ENCODE results near the gene RASA3. TPM values are rescaled to one million over a fixed set of nuclear protein-coding genes. Genes with fewer than 3 reads are reported as not detected.
A peak's percentile ranks its signal among the peaks of the same experiment; 100 is the strongest.

Gene RASA3
- total RNA-seq, 1 experiment from 2014 or later, result 58.6 TPM

DNA sequence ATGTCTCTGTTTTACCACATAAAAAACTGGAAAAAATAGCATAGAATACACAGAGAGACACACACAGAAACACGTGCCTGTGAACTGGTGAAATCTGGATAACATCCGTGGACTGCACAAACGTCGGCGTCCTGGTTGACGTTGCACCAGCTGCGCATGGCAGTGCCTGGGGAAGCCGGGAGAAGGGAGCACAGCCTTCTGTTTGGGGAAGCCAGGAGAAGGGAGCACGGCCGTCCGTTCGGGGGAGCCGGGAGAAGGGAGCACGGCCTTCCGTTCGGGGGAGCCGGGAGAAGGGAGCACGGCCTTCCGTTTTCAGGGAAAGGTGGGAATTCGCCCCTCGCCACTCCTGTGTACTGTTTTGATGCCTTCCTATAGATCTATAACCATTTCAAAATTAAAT is 94.7 kb downstream of the RASA3 start:
- DNase-seq (ENCODE audit: low read depth), result no peak

DNA sequence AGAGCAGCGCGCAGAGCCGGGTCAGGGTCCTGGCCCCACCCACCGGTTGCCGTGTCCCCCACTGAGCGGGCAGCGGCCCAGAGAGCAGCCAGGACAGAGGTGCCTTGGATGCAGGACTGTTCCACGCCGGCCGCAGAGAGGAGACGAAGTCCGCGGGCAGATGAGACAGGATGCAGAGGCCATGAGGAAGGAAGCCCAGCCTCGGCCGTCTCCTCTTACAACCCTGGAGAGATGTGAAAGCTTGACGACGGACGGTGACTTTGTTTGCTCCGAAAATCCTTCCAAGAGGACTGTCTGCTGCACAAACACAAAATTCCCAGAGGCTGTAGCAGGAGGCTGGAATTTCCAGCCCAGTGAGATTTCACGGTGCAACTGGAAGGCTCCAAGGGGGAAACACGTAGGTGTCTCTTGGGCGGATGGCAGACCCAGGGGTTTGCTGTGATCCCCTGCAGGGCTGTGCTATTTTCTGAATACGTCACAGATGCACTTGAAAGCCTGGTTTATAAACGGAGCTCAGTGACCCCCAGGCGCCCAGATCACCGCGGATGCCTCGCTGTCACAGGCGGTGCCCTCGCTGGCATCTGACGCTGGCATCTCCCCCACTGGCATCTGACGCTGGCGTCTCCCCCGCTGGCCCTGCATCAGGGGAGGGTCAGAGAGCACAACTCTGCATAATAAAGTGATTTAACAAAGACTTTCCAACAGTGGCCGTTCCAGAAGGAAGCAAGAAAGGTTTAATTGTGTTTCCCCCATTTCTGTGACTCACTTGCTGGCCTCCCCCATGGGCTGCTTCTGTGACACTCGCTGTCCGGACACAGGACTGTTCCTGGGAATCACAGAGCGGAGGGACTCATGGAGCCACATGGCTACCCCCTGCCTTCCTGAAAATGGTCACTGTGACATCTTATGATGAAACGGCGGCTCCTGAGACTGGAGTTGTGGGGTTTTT is 96.6 kb downstream of the RASA3 start:
- no peak for DNase-seq (ENCODE audit: low read depth)

DNA sequence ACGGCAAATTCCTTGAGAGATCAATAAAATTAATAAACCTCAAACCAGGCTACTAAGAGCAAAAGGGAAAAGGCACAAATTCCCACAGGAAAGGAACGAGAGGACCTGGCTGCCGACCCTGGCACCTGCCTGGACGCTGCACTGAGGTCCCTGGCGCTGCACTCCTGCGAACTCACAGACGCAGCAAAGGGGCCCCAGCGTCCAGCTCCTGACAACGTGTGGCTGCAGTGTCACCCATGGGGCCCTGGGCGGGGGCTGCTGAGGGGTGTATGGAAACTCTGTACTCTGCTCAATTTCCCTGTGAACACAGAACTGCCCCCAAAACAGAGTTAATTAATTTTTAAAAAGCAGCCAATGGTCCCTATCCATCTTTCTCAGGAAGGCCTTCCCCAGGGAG is 97.2 kb downstream of the RASA3 start:
- DNase-seq (ENCODE audit: low read depth), result no peak

DNA sequence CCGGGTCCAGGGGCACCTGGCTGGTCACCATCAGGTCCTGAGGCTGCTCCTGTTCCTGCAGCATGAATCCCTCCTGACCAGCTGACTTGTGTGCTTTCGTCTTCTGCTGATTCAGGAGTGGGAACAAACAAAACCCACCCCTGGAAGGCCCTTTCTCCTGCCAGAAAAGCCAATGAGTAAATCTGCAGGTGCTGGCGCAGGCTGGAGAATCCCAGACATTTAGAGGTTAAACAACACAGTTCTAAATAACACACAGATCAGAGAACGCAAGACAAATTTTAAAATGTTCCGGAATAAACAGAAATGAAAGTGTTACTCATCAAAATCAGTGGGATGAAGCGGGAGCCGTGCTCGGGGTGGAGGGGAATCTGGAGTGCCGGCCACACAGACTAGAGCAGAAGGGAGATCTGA is 97.9 kb downstream of the RASA3 start:
- no peak for DNase-seq (ENCODE audit: low read depth)

DNA sequence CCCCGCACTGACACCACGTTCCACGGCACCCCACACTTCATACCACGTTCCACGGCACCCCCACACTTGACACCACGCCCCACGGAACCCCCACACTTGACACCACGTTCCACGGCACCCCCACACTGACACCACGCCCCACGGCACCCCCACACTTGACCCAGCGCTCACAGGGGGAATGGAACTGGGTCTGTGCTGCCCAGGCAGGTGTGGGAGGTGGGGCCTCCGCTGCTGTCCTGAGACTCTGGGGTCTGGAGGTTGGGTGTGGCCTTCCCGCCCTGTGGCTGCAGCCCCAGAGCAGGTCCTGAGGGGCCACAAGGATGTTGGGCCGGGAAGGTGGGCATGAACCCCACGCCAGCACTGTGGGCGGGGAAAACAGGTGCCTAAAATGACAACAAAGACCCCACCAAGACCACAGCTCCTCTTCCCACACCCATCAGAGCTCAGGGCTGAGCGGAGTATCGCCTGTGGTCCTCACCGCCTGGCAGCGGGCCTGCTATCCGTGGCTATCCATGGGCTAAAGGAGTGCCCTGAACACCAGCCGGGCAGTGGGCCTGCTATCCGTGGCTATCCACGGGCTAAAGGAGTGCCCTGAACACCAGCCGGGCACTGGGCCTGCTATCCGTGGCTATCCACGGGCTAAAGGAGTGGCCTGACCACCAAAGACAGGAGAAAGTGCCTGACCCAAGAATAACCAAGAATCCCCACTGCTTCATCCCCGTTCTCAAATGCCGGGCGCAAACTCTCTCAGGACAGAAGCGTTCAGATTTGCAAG is 98.7 kb downstream of the RASA3 start:
- no peak for DNase-seq (ENCODE audit: low read depth)

DNA sequence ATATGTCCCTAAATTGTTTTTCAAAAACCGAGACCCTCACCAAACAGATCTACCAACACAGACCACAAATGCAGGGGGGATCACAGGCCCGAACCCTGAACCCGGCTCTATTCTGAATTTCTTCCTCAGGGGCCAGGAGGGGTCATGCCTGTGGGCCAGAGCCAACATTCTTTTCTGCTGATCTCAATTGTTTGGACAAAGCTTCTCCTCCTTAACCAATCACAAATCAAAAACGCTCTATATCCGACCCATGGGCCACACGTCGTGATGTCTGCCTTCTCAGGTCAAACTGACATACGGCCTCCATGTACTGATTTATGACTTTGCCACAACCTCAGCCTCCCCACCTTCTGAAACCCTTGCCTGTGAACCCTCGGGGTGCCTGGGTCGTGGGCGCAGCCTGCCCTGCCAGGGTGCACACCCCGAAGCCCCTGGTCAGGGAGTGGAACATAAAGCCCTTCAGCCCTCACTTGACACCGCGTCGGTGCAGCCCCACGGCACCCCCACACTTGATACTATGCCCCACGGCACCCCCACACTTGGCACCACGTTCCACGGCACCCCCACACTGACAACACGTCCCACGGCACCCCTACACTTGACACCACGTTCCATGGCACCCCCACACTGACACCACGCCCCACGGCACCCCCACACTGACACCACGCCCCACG is 100.2 kb downstream of the RASA3 start:
- peak; percentile 76 for DNase-seq (ENCODE audit: low read depth)

DNA sequence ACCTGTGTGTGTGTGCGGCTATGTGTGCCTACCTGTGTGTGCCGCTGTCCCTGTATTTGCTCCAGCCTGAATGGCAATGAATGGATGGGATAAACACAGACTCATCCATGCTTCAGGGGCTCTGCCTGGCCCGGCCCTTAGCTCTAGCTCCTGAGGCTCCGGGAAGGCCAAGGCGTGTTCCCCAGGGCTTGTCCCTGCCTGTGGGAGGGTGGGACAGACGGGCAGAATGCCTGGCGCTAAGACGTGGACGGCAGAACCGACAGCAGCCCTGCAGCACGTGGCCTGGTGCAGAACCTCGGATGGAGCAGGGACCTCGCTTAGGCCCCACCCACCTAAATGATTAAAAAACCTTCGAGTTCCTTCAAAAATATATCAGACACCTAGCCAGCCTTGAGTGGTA is 100.8 kb downstream of the RASA3 start:
- no peak for DNase-seq (ENCODE audit: low read depth)

DNA sequence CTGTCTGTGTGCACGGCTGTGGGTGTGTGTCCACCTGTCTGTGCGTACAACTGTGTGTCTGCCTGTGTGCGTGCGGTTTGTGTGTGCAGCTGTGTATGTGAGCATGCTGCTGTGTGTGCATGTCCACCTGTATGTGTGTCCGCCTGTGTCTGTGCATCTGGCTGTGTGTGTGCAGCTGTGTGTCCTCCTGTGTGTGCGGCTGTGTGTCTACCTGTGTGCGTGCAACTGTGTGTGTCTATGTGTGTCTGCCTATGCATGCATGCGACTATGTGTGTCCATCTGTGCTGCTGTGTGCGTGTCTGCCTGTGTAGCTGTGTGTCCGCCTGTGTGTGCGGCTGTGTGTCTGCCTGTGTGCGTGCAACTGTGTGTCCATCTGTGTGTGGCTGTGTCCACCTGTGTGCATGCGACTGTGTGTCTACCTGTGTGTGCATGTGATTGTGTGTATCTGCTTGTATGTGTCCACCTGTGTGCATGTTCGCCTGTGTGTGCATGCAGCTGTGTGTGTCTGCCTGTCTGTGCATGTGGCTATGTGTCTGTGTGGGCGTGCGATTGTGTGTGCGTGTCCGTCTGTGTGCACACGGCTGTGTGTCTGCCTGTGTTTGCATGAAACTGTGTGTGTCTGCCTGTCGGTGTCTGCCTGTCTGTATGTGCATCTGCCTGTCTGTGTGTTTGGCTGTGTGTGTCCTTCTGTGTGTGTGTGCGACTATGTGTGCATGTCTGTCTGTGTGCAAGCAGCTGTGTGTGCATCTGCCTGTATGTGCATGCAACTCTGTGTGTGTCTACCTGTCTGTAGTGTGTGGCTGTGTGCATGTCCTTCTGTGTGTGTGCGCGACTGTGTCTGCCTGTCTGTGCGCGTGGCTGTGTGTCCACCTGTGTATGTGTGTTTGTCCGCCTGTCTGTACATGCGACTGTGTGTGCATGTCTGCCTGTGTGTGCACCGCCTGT is 101.5 kb downstream of the RASA3 start:
- DNase-seq (ENCODE audit: low read depth), result no peak

DNA sequence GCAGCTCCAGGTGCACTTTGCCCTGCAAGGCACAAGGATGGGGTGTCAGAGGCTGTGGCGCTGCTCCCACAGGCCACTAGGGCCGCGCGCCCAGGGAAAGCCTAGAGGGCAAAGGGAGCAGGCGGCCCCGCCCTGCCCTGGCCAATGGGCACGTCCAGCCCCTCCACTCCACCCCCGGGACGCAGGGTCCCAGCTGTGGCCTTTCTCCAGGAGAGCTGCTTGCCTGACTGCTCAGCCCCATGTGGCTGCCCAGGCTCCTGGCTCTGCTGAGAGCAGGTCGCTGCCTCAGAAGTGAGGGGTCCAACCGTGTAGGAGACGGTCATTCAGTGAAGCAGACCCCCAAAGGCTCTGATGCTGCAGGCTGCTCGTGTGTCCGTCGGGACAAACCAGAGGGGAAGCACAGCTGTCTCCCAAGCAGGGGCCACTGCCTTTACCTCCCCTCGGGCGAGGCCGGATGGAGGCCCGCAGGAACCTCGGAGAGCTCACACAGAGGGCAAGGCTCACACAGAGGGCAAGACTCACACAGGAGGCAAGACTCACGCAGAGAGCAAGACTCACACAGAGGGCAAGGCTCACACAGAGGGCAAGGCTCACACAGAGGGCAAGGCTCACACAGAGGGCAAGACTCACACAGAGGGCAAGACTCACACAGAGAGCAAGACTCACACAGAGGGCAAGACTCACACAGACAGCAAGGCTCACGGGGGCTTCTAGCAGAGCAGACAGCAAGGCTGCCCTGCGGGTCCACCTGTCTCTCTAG is 102.4 kb downstream of the RASA3 start:
- no peak for DNase-seq (ENCODE audit: low read depth)

DNA sequence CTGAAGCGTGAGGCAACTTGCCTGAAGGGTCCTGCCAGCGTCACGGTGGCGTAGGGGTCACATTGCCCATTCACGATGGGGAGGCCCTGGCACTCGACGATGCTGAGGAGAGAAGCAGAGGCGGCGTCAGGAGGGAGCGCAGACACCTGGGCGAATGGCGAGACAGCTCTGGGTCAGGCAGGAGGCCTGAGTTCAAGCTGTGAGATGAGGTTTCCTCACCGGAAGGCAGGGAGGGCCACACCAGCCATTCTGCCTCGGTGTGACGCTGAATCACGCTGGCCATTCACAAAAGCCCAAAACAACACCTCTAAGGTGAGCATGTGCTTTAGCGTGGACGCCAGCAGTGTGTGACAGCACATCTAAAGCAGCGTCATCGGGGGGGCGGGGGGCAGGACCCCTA is 104.6 kb downstream of the RASA3 start:
- no peak for DNase-seq (ENCODE audit: low read depth)

DNA sequence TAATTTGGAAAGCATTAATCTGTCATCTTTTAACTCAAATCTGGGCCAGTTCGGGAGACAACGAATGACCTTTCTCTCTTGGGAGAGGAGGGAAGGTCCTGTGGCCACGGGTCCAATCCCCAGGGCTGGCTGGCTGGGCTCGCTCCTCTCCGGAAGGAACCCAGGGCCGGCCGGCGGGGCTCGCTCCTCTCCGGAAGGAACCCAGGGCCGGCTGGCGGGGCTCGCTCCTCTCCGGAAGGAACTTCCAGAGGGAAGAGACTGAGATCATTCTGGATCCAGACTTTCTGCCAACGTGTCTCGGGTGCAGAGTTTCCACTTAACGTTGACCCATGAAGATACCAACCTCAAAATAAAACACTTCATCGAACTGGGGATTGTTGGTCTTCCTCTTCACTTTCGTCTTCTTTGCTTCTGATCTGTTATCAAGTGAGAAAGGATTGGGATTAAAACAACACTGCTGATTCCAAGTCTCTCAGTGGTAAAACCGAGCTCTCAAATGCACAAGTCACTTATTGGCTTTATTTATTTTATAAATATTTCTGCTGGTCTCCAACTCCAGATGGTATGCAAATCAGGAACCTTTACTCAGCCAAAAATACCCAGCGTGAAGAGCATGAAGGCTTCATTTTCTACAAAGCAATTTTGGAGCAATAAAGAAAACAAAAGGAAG is 105.2 kb downstream of the RASA3 start:
- DNase-seq (ENCODE audit: low read depth), result no peak

DNA sequence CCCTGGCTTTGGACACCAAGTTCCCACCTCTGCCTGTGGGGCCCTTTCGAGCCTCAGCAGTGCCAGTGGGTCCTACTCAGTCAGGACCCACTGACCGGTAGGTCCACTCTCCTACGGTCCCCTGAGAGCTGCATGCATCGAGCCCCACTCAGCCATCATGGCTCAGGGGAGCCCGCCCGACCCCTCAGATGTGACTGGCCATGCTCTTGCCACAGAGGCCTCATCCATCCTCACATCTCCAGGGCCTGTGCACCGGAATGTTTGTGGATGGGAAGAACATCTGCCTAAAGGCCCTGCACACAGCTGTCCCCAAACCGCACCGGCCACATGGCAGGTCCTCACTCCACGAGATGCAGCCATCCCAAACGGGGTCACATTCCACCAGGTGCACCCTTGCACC is 105.9 kb downstream of the RASA3 start:
- no peak for DNase-seq (ENCODE audit: low read depth)

DNA sequence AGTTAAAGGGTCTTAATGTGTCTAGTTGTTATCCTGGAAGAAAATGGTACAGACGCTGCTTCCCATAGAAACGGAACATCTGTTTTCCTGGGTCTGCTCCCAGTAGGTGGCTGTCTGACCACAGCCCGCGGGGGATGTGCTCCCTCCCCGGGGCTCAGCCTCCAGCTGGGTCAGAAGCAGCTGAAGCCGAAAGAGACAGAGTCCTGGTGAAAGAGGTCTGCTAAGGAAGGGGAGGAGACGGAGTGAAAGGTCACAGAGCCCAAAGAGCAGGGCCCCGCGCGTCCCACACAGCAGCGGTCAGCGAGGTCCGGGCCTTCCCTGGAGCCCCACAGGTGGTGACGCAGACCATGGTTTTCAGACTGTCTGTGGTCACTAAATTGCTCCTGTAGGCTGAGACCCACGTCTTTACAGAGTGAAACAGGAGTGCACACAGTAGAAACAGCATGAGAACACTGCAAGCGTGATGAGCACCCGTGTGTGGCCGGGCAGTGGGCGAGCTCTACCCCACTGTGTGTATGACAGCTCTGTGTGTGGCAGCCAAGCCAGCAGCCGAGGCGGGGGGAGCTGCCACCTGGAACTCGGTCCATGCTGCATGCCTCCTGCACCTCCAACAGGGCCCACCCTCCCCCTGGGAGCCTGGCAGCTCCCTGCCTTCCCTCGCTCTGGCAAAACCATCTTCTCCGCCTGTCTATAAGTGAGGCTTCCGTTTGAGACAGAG is 106.5 kb downstream of the RASA3 start:
- peak; percentile 86 for DNase-seq (ENCODE audit: low read depth)

DNA sequence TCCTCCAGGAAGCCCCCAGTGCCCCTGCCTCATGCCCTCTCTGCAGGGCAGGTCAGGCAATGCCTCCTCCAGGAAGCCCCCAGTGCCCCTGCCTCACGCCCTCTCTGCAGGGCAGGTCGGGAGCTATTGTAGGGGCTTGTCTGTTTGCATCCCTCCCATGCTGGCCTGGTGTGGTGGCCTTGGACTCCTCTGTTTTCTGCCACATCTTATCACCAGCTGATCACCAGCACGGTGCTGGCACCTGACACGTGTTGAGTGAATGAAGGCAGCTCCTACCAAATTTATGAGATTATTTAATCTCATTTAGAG is 107.1 kb downstream of the RASA3 start:
- no peak for DNase-seq (ENCODE audit: low read depth)

DNA sequence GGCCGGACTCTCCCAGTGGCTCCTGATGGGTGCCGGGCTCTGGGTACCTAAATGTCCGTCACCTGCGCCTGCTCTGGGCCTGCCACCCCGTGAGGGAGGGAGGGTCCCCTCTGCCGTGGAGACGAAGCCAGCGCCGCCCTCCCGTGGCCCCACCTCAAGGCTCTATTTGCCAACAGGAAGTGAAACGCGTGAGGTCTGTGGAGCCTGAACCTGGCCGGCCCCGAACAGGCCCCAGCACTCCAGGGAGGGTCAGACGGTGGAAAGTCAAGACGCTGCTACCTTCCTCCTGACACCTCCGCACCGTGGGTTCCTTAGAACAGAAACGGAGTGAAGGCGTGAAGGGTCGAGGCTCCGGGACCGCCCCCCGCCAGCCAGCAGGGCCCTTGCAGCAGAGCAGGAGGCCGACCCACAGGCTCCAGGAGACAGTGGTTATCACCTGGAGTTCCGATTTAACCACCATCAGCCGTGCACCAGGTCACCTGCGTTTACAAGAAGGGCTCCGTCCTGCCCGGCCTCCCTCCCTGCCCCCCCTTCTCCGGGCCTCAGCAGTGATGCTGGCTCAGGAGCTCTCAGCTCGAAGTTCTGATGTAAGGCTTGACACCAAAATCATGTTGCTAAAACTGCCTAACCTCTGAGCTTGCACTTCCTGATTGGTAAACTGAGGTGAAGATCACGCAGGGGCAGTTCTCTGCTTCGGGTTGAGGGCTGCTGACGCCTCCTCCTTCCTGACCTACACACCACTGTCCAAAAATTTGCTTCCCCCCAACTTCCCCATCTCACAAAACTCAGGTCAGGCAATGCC is 107.6 kb downstream of the RASA3 start:
- DNase-seq (ENCODE audit: low read depth), result no peak

DNA sequence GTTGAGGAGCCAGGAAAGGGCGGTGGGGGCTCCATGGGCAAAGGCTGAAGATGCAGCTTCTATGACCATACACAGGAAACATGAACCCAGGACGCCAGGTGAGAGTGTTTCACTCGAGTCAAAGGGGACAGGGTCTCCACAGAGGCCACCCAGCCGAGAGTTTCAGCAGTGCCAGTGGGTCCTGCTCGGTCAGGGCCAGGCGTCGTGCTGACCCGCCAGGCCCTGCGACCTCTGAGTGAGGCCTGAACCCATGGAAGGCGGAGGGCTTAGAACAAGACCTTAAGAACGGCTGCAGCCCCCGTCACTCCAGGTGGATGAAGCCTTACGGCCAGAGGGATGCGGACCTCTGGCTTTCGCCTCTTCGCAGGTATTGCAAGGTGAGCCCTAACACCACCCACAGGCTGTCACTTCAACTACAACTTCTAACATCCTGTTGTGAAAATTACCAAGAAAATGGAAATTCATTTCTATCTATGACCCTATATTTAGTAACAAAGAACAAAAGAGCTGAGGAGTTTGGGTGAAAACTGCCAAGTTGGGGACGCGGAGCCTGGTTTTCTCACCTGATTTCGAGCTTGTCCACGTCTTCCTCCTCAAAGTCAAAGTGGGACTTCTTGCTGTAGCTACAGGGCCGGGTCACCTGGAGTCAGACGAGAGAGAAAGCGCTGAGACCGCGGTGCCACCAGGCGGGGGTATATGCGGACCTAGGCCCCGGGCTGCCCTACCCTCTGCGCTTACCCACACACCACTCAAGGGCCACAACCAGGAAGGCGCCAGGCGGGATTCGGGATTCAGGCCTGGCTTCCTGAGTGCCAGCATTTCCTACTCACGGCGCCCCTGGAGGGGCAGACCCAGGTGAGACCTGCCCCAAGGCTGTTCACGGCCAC is 108.5 kb downstream of the RASA3 start:
- DNase-seq (ENCODE audit: low read depth), result no peak

DNA sequence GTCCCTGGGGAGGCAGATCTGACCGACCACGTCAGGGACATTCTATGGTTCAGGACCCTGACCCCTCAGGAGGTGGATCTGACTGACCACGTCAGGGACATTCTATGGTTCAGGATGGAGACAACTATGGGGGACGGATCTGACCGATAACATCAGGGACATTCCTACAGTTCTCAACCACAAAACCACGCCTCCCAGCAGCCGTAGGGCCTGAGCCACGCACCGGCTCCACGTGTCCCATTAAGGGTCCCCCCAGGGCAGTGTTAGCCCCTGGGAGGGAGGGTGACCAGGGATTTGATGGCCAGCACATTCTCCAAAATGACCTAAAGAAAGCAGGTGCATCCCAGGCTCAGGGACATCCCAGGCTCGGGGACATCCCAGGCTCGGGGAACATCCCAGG is 109.5 kb downstream of the RASA3 start:
- no peak for DNase-seq (ENCODE audit: low read depth)
